Right ventricle myocardium inferior (tissue), 1 donor: ENCODE measurements around the gene SLC16A11. TPM values are rescaled to one million over a fixed set of nuclear protein-coding genes. Genes with fewer than 3 reads are reported as not detected.
A peak's percentile ranks its signal among the peaks of the same experiment; 100 is the strongest.
"Not testable (repeated sequence)": the region's sequence is repeated elsewhere in the genome, so short reads cannot be mapped to it uniquely, and the experiment has no call there.

Experiments used
- ATAC-seq: fragments of 200-7000 bp; cut with Tn5 transposase; one replicate; pipeline ENCODE4 v1.9.1; 2020; ENCODE audit warnings: mild to moderate bottlenecking, moderate library complexity
- DNase-seq: peaks from one replicate; pipeline ENCODE4 v3.0.0; 2021; ENCODE audit errors: missing footprints
- intact Hi-C: fragments of 100-400 bp; cut with DNase I; formaldehyde crosslinking; loops from one replicate; pipeline ENCODE4 v1.11.0; 2022
- total RNA-seq: library from RNA; stranded (reverse); fragmentation: NEBNext Ultra II Directional; extraction: Animal tissue kit (Norgen Biotek cat#: 25700); gene quantifications from one replicate; pipeline ENCODE4 v1.2.1, GENCODE V29; 2021
- donor health status: DM: no; HTN: yes; CAD: no; lungs with severe emphysema.

Gene SLC16A11
- total RNA-seq, 1 donor from 2014 or later: 0.78 TPM

DNA sequence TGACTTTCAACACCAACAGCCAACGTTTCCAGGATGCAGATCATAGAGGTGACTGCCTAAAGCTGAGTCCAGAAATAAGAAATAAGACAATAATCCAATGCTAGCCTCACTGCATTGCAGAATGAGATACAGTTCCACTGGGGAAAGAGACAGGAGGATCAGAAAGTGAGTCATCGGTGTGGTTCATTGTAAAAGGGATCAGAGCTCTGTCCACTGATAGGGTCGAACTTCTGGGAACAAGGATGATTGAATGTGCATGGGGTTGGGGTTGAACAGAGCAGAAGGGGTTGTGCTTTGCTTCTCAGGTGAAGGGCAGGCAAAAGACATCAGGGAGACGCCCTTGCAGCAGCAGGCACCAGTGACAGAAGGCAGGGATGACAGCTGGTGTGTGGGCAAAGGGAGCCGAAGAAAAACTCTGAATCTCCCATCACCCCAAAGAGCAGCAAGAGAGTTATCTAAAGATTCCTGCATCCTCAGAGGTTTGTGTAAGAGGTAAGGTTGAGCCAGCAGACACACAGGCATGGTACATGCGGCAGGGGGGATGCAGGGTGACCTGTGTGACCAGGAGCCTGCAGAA lies 19.7 kb upstream of the SLC16A11 start:
- intact Hi-C loops: no loop called here
- DNase-seq (no peak), ATAC-seq (no peak)

DNA sequence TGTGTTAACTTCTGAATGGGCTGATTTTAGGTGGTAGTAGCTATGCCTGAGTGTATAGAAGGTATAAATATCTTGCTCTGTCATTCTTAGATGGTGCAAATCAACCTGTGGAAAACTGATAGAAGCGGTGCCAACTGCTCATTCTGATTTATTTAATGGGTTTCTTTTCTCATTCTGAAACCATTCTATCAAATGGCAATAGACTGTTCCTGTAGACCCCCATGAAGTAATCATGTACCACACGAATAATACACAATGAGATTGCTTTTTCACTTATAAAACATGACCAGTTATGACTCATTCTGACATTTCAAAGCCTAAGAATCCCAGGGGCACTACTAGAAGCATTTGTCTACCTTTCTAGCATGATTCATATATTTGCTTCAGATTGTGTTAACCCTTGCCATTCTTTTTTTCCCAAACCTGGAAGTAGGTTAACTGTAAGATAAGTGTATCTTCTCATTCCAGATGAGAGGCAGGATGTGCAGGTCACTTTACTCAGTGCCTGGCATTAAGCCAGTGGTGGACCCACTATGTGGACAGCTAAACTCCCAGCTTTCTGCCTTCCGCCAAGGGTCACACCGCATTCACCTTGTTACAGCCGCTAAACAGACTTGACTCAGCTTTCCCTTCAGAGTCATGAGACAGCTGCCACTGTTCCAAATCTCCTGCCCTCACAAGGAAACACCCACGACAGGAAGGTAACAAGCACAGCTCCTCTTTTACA lies 16.4 kb upstream of the SLC16A11 start:
- intact Hi-C loops: no loop called here
- no peak for ATAC-seq
- no peak for DNase-seq

DNA sequence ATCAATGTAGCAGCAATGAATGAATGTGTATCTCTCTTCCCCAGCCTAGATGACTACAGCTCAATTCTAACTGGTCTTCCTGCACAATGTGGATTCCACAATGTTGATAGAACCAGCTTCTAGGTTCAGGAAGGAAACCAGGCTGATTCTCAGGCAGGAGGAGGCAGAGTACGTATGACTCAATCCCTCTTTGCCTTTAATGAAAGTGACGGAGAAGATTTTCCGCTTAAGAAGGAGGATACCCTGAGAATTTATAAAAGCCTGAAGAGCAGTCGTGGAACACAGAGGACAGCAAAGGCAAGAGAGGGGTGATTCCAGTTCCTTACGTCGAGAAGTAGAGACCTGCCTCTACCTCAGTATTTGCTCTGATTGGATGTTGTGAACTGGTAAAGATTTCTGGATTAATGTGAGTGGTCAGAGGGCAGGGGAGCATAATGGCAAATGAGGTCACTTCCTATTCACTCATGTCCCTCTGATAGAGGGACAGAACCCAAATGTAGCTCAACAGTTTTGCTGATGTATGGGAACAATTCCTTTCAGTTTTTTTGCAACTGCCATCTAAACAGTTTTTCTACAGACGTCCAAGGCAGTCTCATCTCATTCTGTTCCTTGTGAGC lies 15.0 kb upstream of the SLC16A11 start:
- ATAC-seq (no peak), DNase-seq (no peak)
- intact Hi-C loops: no loop called here

DNA sequence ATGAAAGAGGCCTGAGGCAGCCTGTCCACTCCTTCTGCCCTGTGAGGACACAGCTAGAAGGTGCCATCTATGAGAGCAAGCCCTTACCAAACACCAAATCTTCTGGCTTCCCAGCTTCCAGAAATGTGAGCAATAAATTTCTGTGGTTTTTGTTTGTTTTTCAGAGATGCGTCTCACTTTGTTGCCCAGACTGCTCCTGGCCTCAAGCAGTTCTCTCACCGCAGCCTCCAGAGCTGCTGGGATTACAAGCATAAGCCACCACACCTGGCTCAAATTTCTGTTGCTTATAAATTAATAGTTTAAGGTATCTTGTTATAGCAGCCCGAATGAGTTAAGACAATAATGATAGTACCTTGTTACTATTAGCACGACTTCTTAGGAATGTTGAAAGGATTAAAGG lies 12.5 kb upstream of the SLC16A11 start:
- intact Hi-C loops: no loop called here
- ATAC-seq: no peak
- DNase-seq: no peak

DNA sequence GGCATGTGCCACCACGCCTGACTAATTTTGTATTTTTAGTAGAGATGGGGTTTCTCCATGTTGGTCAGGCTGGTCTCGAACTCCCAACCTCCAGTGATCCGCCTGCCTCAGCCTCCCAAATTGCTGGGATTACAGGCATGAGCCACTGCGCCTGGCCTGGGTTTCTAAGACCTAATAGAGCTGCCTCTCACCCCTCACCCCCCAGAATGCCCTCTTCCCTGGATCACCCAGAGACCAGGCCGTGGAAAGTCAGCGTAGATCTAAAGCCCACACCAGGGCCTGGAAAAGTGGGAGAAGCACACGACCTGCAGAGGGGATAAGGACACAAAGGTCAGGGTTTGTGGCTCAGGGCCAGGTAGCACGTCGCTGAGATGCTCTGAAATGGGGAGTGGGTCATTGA lies 6.7 kb upstream of the SLC16A11 start:
- DNase-seq, ATAC-seq, intact Hi-C loops: not testable (repeated sequence)

DNA sequence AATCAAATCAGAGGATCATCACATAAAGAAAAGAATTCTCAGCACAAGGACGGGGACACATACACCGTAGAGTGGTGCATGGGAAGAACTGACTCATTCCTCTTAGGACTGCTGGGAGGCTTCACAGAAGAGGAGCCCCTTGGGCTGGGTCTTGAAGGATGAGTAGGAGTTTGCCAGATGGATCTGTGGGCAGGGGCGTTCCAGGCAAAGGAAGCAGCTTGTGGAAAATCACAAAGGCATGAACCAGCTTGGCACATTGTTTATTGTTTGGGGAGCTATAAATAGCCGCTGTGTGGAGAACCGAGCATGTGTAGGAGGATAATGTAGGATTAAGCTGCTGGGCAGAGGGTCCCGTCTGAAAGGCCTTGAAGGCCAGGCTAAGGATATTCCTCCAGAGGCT lies 5.1 kb upstream of the SLC16A11 start:
- intact Hi-C loops: no loop called here
- DNase-seq: no peak
- no peak for ATAC-seq

DNA sequence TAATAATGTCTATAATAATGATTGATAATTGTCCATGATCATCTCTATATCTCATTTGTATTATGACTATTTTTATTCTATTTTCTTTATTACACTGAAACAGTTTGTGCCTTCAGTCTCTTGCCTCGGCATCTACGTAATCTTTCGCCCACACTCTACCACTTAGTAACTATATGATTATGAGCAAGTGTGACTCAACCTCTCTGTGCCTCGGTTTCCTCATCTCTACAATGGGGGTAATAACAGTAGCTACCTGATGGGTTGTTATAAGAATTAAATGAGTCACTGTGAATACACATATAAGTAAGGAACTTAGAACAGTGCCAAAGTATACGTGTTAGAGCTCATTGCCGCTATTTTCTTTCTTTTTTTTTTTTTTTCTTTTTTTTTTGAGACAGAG lies 3.7 kb upstream of the SLC16A11 start:
- intact Hi-C loops: loop anchor here (2.0 kb wide), 1 partner anchor 129 kb away; no protein-coding TSS in a partner anchor
- ATAC-seq: no peak
- DNase-seq: no peak

DNA sequence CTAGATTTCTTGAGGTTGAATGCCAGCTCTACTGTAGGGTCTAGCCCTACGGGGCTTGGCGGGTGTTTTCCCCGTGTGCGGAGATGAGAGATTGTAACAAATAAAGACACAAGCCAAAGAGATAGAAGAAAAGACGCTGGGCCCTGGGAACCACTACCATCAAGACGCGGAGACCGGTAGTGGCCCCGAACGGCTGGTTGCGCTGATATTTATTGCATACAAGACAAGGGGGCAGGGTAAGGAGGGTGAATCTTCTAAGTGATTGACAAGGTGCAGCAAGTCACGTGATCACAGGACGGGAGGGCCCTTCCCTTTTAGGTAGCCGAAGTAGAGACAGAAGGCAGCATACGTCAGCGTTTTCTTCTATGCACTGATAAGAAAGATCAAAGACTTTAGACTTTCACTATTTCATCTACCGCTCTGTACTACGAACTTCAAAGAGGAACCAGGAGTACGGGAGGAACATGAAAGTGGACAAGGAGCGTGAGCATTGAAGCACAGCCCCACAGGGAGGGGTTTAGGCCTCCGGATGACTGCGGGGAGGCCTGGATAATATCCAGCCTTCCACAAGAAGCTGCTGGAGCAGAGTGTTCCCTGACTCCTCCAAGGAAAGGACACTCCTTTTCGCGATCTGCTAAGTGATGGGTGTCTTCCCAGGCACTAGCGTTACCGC lies 3.0 kb upstream of the SLC16A11 start:
- ATAC-seq, DNase-seq: not testable (repeated sequence)
- intact Hi-C loops: loop anchor here (1.0 to 2.0 kb wide), 2 partner anchors 89 to 130 kb away; no protein-coding TSS in a partner anchor

DNA sequence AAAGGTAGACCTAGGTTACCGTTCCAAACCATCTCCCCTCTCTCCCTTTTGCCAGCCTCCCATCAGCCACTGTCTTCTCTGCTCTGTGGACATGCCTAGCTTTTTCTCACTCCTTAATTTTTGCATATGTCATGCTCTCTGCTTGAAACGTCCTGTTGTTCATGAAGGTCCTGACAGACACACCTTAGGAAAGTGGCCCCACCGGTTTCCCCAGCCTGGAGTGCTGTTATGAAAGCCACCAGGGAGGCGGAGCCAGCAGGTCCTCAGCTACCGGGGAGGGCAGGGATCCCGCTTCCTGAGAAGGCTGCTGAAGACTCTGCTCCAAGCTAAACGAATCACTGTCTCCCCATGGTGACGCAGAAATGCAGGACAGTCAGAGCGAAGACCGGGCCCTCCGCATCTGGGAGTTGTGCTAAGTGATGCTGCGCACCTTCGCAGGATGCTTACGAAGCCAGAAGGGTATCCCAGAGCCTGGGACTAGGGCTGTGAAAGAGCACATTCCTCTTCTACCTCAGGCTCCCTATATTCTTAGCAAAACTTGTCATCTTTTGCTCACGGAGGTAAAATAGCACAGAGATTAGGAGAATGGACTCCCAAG lies 2.3 kb upstream of the SLC16A11 start:
- intact Hi-C loops: loop anchor here (1.0 to 2.0 kb wide), 2 partner anchors 90 to 131 kb away; no protein-coding TSS in a partner anchor
- DNase-seq: no peak
- ATAC-seq: no peak

DNA sequence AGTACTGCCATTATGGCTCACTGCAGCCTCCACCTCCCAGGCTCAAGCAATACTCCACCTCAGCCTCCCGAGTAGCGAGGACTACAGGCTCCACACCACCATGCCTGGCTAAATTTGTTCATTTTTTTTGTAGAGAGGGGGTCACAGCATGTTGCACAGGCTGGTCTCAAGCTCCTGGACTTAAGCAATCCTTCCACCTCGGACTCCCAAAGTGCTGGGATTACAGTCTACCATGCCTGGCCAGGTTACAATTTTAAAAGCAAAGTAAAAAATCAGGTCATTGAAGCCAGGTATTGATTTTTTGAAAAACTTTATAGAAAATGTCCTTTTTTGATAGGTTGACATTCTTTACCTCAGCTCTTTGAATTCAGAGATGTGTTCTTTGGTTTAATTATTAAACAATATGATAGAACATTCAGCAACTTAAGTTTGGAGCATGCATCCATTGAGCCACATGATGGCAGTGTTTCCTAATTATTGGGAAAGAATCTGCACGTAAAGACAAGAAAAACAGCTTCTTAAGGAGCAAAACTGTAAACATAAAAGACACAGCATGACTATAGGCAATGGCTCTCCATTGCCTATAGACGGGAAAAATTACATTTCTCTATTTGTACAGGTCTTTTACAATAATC lies 1.7 kb upstream of the SLC16A11 start:
- intact Hi-C loops: loop anchor here (1.0 to 2.0 kb wide), 2 partner anchors 91 to 131 kb away; no protein-coding TSS in a partner anchor
- peak; percentile 48 for ATAC-seq
- no peak for DNase-seq

DNA sequence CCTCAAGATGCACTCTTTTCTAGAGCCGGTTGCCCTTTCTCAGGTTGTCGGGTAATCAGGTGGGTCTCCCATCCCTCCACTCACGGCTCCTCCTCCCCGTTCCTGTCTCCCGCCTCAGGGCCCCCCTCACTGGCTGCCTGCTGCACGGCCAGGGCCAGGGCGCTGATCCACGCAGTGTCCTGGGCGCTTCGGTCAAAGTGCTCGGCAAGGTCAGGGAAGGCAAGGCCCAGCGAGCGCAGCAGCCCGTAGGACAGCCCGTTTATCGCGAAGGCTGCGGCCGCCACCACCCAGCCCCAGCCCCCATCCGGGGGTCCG lies 753 bp downstream of the SLC16A11 start:
- DNase-seq (no peak), ATAC-seq (peak; percentile 52)
- intact Hi-C loops: no loop called here

DNA sequence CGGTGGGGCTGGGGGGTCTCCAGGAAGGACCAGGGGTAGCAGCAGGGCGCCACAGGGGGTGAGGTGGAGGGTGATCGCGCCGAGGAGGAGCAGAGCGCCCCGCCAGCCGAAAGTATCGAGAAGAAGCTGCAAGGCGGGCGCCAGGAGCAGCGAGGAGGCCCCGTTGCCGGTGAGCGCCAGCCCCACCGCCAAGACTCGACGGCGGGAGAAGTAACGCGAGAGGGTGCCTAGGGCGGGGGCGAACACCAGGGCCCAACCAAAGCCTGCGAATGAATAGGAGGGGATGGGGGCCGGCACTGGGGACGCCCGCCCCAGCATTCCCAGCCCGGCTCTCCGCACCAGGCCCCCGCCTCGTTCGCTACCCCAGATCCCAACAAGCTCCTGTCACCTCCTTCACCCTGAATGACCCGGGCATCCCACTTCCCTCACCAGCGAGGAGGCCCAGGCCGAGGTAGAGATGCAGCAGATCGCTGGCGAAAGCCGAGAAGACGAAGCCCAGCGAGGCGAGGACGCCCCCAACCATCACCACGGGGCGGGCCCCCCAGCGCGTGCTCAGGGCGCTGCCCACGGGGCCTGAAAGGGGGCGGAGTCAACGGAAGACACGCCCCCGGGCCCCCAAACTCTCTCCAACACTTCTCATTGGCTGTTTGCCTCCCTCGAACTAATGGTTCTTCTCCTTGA lies 1.3 kb downstream of the SLC16A11 start:
- DNase-seq: no peak
- intact Hi-C loops: no loop called here
- ATAC-seq: no peak

DNA sequence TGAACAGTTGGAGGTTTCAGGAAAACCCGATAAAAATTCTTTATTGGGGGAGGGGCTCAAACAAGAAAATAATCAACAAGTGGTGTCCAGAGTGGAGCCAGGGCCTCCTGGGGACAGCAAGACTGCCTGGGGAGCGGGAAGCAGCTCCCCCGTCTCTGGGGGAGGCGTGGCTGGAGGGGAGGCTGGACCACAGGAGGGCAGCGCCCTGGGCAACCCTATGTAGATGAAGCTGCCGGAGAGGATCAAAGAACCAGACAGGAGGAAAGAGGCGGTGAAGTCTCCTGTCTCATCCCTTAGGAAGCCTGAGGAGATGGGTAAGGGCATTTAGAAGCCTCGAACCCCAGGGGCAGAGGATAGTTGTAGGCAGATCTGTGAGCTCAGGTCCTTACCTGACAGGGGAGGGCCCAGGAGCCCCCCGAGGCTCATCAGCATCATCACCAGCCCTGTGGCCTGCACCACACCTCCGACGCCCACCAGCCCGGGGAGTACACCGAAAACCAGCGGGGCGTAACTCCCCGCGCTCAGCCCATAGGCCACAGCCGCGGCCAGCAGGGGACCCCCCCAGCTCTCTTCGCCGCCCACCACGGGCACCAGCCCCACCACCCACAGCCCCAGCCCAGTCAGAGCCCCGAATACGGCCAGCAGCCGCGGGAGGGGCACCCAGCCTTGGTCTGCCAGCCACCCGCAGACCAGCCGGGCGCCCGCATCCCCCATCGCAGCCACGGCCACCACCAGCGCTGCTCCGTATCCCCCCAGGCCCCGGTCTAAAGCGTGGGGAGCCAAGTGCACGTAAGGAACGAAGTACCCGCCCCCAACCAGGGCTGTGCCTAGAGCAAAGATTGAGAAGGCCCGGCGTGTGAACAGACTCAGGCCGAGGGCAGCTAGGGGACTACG lies 2.0 kb downstream of the SLC16A11 start:
- no peak for DNase-seq
- intact Hi-C loops: no loop called here
- no peak for ATAC-seq

DNA sequence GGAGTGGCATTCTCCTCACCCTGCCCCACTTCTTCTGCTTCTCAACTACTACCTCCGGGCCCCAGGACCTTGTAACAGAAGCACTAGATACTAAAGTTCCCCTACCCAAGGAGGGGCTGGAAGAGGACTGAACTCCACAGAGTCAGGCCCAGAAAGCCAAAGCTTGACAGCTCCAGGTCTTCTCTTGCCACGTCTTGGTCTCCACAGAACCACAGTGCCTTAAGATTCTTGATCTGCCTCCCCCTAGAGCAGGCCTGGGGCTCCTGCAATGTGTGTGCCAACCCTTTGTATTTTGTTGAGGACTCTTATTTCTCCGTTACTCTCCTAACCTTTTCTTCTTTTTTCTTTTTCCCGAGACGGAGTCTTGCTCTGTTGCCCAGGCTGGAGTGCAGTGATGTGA lies 4.1 kb downstream of the SLC16A11 start:
- DNase-seq: no peak
- intact Hi-C loops: no loop called here
- ATAC-seq: no peak

DNA sequence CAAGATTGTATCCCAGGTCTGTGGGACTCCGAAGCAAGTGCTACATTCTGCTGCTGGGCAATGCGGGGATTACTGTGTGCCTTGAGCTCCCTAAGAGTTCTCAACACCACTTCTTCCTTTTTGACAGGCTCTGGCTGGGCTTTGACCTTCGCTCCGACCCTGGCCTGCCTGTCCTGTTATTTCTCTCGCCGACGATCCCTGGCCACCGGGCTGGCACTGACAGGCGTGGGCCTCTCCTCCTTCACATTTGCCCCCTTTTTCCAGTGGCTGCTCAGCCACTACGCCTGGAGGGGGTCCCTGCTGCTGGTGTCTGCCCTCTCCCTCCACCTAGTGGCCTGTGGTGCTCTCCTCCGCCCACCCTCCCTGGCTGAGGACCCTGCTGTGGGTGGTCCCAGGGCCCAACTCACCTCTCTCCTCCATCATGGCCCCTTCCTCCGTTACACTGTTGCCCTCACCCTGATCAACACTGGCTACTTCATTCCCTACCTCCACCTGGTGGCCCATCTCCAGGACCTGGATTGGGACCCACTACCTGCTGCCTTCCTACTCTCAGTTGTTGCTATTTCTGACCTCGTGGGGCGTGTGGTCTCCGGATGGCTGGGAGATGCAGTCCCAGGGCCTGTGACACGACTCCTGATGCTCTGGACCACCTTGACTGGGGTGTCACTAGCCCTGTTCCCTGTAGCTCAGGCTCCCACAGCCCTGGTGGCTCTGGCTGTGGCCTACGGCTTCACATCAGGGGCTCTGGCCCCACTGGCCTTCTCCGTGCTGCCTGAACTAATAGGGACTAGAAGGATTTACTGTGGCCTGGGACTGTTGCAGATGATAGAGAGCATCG lies 5.6 kb downstream of the SLC16A11 start:
- intact Hi-C loops: no loop called here
- DNase-seq: no peak
- no peak for ATAC-seq

DNA sequence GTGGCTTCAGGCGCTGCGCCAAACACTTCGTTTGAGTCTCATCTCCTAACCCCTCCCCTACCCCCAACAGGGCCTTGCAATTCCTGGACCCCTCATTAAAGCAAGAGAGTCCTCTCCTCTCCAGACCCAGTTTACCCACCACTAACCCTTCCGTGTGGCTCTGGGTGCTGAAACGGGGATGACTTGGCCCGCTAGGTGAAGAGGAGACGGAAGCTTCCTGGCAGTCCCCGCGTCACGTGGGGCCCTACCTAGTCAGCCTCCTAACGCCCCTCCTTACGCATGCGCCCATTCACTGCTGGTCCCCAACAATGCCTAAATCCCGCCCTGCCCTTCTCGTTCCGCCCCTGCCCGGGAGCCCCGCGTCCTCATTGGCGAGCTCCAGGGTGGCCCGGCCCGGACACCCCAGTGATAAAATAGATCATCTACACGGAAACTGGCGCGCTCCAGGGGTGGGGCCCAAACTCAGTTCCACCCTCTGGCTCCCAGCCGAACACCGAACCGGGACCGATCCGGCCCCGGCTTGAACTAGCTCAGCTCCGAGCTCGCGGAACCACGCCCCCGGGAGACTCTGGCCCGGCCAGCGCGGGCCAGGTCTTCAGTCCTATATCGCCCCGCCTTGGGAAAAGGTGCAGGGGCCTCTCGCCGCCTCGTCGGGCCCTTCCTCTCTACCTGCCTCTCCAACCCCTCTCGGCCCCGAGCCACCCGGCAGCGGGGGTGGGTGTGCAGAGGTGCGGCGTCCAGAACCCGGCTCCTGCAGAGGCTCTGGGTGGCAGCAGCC lies 8.1 kb downstream of the SLC16A11 start, which contains the start of gene SLC16A13:
Gene SLC16A13, plus strand, starts transcription at position 425 of the 778 bp plus-strand sequence. CDS start 368 bp downstream, outside the sequence.
- peak; percentile 97 for DNase-seq
- peak; percentile 97 for ATAC-seq
- intact Hi-C loops: no loop called here
